ENCODE measurements around the gene FNDC3B. TPM values are rescaled to one million over a fixed set of nuclear protein-coding genes. Genes with fewer than 3 reads are reported as not detected.

FNDC3B gene
- total and polyA plus RNA-seq, 2 donors (not counting 3 experiments of a cell fraction or from before 2014, with no cell fraction given): 91.6 to 295 TPM

- Histone ChIP-seq H3K4me2 (ENCODE audit: insufficient read depth, low read length) (no peak overlapping the region), H3K27me3 (ENCODE audit: control insufficient read depth in 2 of 2, insufficient read depth in 2 of 2, low read length in 2 of 2) (no peaks in the 10 kb centered on the region), H3K36me3 (ENCODE audit: control insufficient read depth in 2 of 2, extremely low read depth in 1 of 2, insufficient read depth in 2 of 2, low read length in 2 of 2) (peaks cover 0 to 2% of the 10 kb centered on the region in 2 experiments), H3K79me2 (ENCODE audit: control insufficient read depth, insufficient read depth, low read length) (peaks cover 84% of the 10 kb centered on the region), H3K9ac (replicated peaks; ENCODE audit: extremely low read depth, insufficient read depth, low read length) (no peak overlapping the region), H4K20me1 (replicated peaks; ENCODE audit: control insufficient read depth, extremely low read depth, insufficient read depth, low read length) (no peaks in the 10 kb centered on the region), H3K9me1 (replicated peaks; ENCODE audit: control insufficient read depth, extremely low read depth, insufficient read depth, low read length) (no peaks in the 10 kb centered on the region), H3K4me1 (ENCODE audit: control insufficient read depth, extremely low read depth, insufficient read depth, low read length) (peaks cover 22% of the 10 kb centered on the region), H2AFZ (ENCODE audit: low read depth, low read length) (no peak overlapping the region), H3K27ac (ENCODE audit: insufficient read depth, low read depth, low read length) (no peak overlapping the region), H3K9me3 (replicated peaks; ENCODE audit: control insufficient read depth, insufficient read depth, low read length) (no peaks in the 10 kb centered on the region), H3K4me3 (replicated peaks in 1 of 3; ENCODE audit: insufficient read depth in 1 of 3, low read depth in 1 of 3, low read length in 3 of 3) (no peak overlapping the region)
- POLR2A ChIA-PET: no interaction called here
- intact Hi-C loops (cut with micrococcal nuclease) (loop anchor here (2.0 to 5.0 kb wide), 3 partner anchors 13 to 47 kb away; no protein-coding TSS in a partner anchor), dilution Hi-C loops (cut with MboI; ENCODE audit: extremely low pct_ligation_motif_present, low sequenced_read_pairs) (no loop called here)
- FAIRE-seq: no peak
- TF ChIP-seq GATA2 (IDR thresholded peaks at IDR 0.05; ENCODE audit: insufficient read depth, insufficient read length, low read depth, low read length): no peak
- TF ChIP-seq EZH2 (IDR thresholded peaks at IDR 0.05; ENCODE audit: borderline replicate concordance, low read depth, low read length, severe bottlenecking): no peak
- no peak for TF ChIP-seq MYC (IDR thresholded peaks at IDR 0.05; ENCODE audit: low read depth, low read length)
- no peak for TF ChIP-seq POLR2A (IDR thresholded peaks at IDR 0.05; ENCODE audit: low read depth, low read length)
- TF ChIP-seq, protein P1, sequence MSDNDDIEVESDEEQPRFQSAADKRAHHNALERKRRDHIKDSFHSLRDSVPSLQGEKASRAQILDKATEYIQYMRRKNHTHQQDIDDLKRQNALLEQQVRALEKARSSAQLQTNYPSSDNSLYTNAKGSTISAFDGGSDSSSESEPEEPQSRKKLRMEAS (IDR thresholded peaks at IDR 0.05; ENCODE audit: insufficient read depth, insufficient read length): no peak
- TF ChIP-seq POLR2AphosphoS5 (IDR thresholded peaks at IDR 0.05; ENCODE audit: insufficient read depth, low read depth, low read length): no peak
- no peak for TF ChIP-seq JUN (IDR thresholded peaks at IDR 0.05; ENCODE audit: borderline replicate concordance, insufficient read depth, insufficient read length, low read depth)
- DNase-seq (ENCODE audit: low read depth, low spot score): no peak
- BruUV-seq (replicated peaks): no TSS peak
- CTCF ChIA-PET: interaction anchor here (2.3 kb wide), 1 partner anchor 31 kb away, joined by 6 read pairs; no protein-coding TSS in a partner anchor
Measured at GRCh38 chr3:172199850-172200369, 160.5 kb downstream of the FNDC3B start.
